ENCODE measurements around the gene ZSCAN30.
"Not testable (repeated sequence)": the region's sequence is repeated elsewhere in the genome, so short reads cannot be mapped to it uniquely, and the experiment has no call there.

Gene ZSCAN30

GRCh38 chr18:35236571-35237363 lies 53.3 kb downstream of the ZSCAN30 start:
- no peak for DNase-seq (ENCODE audit: low read depth)

- DNase-seq (ENCODE audit: low read depth), result peak; percentile 67
These were observed 59.0 kb downstream of the ZSCAN30 start for GRCh38 chr18:35231052-35231451.

GRCh38 chr18:35227254-35227653 lies 62.8 kb downstream of the ZSCAN30 start:
- DNase-seq (ENCODE audit: low read depth), result no peak

GRCh38 chr18:35223797-35224196 lies 66.2 kb downstream of the ZSCAN30 start:
- no peak for DNase-seq (ENCODE audit: low read depth)

GRCh38 chr18:35220424-35220823 lies 69.6 kb downstream of the ZSCAN30 start:
- DNase-seq (ENCODE audit: low read depth), result no peak

GRCh38 chr18:35219331-35219730 lies 70.7 kb downstream of the ZSCAN30 start:
- not testable (repeated sequence) for DNase-seq (ENCODE audit: low read depth)

- DNase-seq (ENCODE audit: low read depth), result not testable (repeated sequence)
These were observed 73.4 kb downstream of the ZSCAN30 start for GRCh38 chr18:35216611-35217010.

- no peak for DNase-seq (ENCODE audit: low read depth)
These were observed 75.0 kb downstream of the ZSCAN30 start for GRCh38 chr18:35215026-35215425.

- DNase-seq (ENCODE audit: low read depth), result not testable (repeated sequence)
These were observed 84.1 kb downstream of the ZSCAN30 start for GRCh38 chr18:35205746-35206458.

GRCh38 chr18:35205199-35205712 lies 84.8 kb downstream of the ZSCAN30 start:
- DNase-seq (ENCODE audit: low read depth), result no peak

- no peak for DNase-seq (ENCODE audit: low read depth)
These were observed 87.0 kb downstream of the ZSCAN30 start for GRCh38 chr18:35203067-35203466.

- DNase-seq (ENCODE audit: low read depth), result no peak
These were observed 88.6 kb downstream of the ZSCAN30 start for GRCh38 chr18:35201256-35201931.
